ENCODE data around the gene MTARC2. TPM values are rescaled to one million over a fixed set of nuclear protein-coding genes. Genes with fewer than 3 reads are reported as not detected.
A peak's percentile ranks its signal among the peaks of the same experiment; 100 is the strongest.

The MTARC2 gene
- total and polyA plus RNA-seq, 2 of the 13 experiments (the other 11 are each of a cell fraction or from before 2014, with no cell fraction given): 8.5 to 10.1 TPM

GRCh38 chr1:220748089-220748934 lies at the start of gene MTARC2 (continued):
- TF ChIP-seq BCL3 (CRISPR knock-in tag; IDR thresholded peaks at IDR 0.05) (peak; percentile 89; the same call in 1 of the 2 replicates), CHCHD3 (CRISPR knock-in tag; IDR thresholded peaks at IDR 0.05) (no peak), TEAD3 (CRISPR knock-in tag; optimal IDR thresholded peaks at IDR 0.05; ENCODE audit: borderline replicate concordance) (peak; percentile 30), ZNF546 (CRISPR knock-in tag; conservative IDR thresholded peaks at IDR 0.05) (no peak), ELF4 (CRISPR knock-in tag; IDR thresholded peaks at IDR 0.05; ENCODE audit: borderline replicate concordance) (no peak), ZNF180 (CRISPR knock-in tag; IDR thresholded peaks at IDR 0.05; ENCODE audit: borderline replicate concordance, low read depth) (no peak), MAX (IDR thresholded peaks at IDR 0.05) (peak; percentile 70), CAMTA2 (CRISPR knock-in tag; IDR thresholded peaks at IDR 0.05; ENCODE audit: borderline replicate concordance) (no peak), GTF2F1 (IDR thresholded peaks at IDR 0.05; ENCODE audit: low read length) (no peak), SRSF1 (optimal IDR thresholded peaks at IDR 0.05; ENCODE audit: low read depth, low read length) (peak; percentile 46), MTA3 (CRISPR knock-in tag; IDR thresholded peaks at IDR 0.05) (no peak), SMAD9 (CRISPR knock-in tag; IDR thresholded peaks at IDR 0.05) (no peak), TFAP4 (IDR thresholded peaks at IDR 0.05; ENCODE audit: borderline replicate concordance, low read depth) (no peak), TCF7 (IDR thresholded peaks at IDR 0.05; ENCODE audit: low read depth) (no peak), E2F2 (CRISPR knock-in tag; IDR thresholded peaks at IDR 0.05; ENCODE audit: borderline replicate concordance) (no peak), NR2F2 (IDR thresholded peaks at IDR 0.05; ENCODE audit: borderline replicate concordance, low read depth) (no peak), MXI1 (IDR thresholded peaks at IDR 0.05; ENCODE audit: borderline replicate concordance, low read depth, low read length) (peak; percentile 67; the same call in 1 of the 3 replicates), ZBTB4 (CRISPR knock-in tag; IDR thresholded peaks at IDR 0.05; ENCODE audit: borderline replicate concordance) (peak; percentile 66; the same call in 1 of the 2 replicates), SPEN (CRISPR knock-in tag; IDR thresholded peaks at IDR 0.05; ENCODE audit: low read depth) (peak; percentile 69), ZNF225 (CRISPR knock-in tag; IDR thresholded peaks at IDR 0.05) (no peak), ZBTB1 (CRISPR knock-in tag; IDR thresholded peaks at IDR 0.05; ENCODE audit: borderline replicate concordance) (no peak), XBP1 (CRISPR knock-in tag; IDR thresholded peaks at IDR 0.05) (no peak), ZNF564 (CRISPR knock-in tag; IDR thresholded peaks at IDR 0.05) (peak; percentile 14; the same call in 1 of the 2 replicates), ZNF468 (CRISPR knock-in tag; IDR thresholded peaks at IDR 0.05) (0 out of 2 replicates have a peak, but pooled peaks have one; percentile 77)

Measured in HepG2 (cell line).